Stimulated activated CD4-positive, alpha-beta T cell treated with anti-CD3 and anti-CD28 coated beads, Interleukin-4, amount 100 ng/mL, for 1 hour (primary cell): ENCODE measurements around the gene C4orf51.

ENCODE experiments used
- DNase-seq: peaks from one replicate; pipeline ENCODE4 v3.0.0-alpha.2; 2020

The C4orf51 gene

GRCh38 chr4:145760961-145761929 is 81.3 kb downstream of the C4orf51 start:
- no peak for DNase-seq

GRCh38 chr4:145762719-145763118 is 82.8 kb downstream of the C4orf51 start:
- DNase-seq = no peak

DNA sequence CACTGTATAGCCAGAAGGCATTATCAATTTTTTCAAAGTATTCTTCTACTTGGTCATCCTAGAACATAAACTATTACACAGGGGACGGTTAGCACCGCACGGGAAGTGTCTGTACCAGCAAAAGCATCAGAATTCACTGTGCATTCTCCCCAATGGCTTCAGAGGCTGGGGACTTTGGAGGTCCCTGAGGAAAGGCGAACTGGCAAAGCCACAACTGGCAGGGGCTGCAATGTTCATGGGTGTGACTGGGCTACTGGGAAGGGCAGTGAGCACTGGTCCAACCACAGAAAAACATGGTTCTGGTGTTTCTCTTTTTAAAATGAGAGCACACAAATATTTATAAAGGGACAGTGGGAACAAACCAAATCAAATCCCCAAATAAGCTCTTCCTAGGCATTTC is 83.5 kb downstream of the C4orf51 start:
- no peak for DNase-seq

- DNase-seq = no peak
Measured at GRCh38 chr4:145766273-145766672, 86.3 kb downstream of the C4orf51 start.

DNA sequence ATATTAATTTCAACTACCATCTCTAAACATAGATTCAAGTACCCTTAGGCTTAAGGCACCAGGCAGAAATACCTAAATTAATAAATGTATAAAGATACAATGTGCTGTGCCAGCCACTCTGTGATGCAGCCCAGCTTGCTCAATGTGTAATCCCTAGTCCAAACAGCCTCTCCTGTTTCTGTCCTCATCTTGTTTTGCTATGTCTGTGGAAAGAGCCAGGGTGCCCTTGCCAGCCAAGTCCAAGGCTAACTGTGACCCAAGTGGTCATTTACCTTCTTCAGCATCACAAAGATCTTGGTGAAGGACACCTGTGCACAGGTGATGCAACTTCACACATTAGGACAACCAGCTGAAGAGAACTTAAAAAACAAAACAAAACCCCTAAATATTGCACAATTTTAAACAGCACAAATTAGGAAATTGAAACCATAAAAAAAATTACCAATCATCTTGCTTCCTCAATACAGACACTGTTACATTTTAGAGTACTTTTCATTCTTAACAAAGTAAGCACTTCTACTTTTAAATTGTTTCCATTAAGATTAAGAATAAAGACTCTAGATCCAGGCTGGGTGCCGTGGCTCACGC is 89.6 kb downstream of the C4orf51 start:
- DNase-seq = no peak

DNA sequence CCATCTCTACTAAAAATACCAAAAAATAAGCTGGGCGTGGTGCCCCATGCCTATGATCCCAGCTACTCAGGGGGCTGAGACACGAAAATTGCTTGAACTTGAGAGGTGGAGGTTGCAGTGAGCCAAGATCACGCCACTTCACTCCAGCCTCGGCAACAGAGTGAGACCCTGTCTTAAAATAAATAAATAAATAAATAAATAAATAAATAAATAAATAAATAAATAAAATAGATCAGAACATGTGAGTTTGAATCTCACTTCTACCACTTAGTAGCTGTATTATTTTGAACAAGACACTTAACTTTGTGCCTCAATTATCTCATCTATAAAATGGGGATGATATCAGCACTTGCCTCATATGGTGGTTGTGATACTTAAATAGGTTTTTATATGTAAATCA is 90.2 kb downstream of the C4orf51 start:
- DNase-seq = no peak

DNA sequence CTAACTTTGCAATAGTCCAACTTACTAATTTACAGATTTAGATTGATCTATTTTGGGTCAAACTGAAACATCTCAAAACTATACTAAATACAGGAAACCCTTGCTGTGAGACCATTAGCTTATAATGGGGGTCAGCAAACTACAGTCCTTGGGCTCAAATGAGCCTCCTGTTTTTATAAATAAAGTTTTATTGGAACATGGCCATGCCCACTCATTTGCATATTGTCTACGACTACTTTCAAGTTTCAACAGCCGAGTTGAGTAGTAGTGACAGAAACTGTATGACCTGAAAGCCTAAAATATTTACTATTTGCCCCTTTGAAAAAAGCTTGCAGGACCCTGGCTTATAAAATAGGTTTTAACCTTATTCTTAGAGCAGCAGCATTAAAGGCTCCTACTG is 92.4 kb downstream of the C4orf51 start:
- no peak for DNase-seq

DNA sequence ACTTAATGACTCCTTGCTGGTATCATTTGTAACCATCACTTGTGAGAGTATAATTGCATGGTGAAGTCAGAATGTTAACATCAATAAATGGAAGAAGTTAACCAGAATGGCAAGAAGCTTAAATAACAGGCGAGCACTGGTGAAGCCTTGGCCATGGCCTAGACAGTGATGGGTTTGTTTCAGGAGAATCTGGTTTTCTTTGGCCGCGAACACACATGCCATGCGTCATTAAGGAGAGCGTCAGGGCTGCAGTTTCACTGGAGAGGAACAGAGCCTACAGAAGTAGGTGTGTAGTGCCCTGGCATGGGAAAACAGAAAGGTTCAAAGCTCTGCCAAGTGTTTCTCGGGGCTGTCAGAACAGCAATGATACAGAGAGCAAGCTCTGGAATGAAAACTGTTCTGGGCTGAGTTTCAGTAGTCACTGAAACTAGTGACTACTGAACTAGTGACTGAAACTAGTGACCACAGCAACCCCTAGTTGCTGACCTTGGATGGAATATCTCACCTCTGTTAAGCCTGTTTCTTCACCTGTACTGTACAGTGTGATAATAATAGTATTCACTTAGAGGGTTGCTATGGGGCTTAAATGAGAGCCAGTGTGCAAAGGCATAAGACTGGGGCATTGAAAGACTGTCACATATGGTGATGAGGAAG is 93.8 kb downstream of the C4orf51 start:
- no peak for DNase-seq

DNA sequence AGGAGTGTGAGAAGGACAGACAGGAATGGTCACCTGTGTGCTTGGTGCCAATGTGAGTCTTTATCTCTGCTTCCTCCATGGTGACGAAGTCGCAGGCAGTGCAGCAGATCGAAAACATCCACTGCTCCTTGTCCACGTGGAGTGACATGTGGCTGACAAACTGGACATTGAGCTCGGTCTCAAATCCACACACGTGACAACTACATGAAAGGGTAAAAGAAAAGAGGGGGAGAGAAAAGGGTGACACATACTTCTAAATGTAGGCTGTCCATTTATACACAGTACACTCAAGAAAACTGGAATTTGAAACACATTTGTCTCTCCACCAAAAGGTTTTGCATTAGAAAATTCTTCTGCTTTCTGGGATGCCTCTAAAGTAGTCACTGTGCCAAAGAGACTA is 94.5 kb downstream of the C4orf51 start:
- DNase-seq = no peak

- DNase-seq = no peak
Measured at GRCh38 chr4:145775406-145775805, 95.5 kb downstream of the C4orf51 start.

- no peak for DNase-seq
Measured at GRCh38 chr4:145776208-145776607, 96.3 kb downstream of the C4orf51 start.

DNA sequence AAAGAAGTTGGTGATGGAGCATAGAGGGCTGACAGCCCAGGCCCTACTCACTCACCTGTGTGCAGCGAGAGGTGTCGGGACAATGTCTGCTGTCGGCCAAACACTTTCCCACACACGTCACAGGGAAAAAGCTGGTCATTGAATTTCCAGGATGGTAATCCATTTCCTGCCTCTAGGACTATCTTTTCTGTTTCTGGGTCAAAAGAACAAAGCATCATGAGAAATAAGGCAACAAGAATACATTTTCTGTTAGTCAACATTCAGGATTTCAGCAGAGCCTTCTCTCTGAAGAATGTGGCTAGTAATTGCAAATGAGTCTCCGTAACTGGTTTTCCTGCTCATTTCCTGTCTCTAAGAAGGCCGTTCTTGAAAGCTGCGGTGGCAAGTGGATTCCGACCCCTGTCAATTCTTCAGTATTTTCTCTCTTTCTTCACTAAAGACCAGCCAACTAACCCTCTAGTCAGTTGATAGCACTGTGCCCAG is 99.4 kb downstream of the C4orf51 start:
- no peak for DNase-seq

- no peak for DNase-seq
Measured at GRCh38 chr4:145781351-145781750, 101.4 kb downstream of the C4orf51 start.
